Upper lobe of right lung (tissue), 1 donor: Measurements from ENCODE around the gene GREB1. TPM values are rescaled to one million over a fixed set of nuclear protein-coding genes. Genes with fewer than 3 reads are reported as not detected.
A peak's percentile ranks its signal among the peaks of the same experiment; 100 is the strongest.

Experiments used
- ATAC-seq: fragments of 200-7000 bp; cut with Tn5 transposase; one replicate; pipeline ENCODE4 v1.9.1; 2020; ENCODE audit warnings: mild to moderate bottlenecking, moderate library complexity
- DNase-seq: peaks from one replicate; pipeline ENCODE4 v3.0.0-alpha.2; 2020
- H3K27ac ChIP-seq: fragments of 200-600 bp; one replicate; pipeline ENCODE4 v1.8.0; 2022
- H3K27me3 ChIP-seq: fragments of 200-600 bp; one replicate; pipeline ENCODE4 v1.8.0; 2022; ENCODE audit warnings: mild to moderate bottlenecking
- H3K36me3 ChIP-seq: fragments of 200-600 bp; one replicate; pipeline ENCODE4 v1.8.0; 2022
- H3K4me1 ChIP-seq: fragments of 200-600 bp; one replicate; pipeline ENCODE4 v1.8.0; 2022
- H3K4me3 ChIP-seq: fragments of 200-600 bp; one replicate; pipeline ENCODE4 v1.8.0; 2022; ENCODE audit warnings: mild to moderate bottlenecking
- H3K9me3 ChIP-seq: fragments of 200-600 bp; one replicate; pipeline ENCODE4 v1.8.0; 2022
- CTCF ChIP-seq: fragments of 200-600 bp; IDR thresholded peaks from one replicate; pipeline ENCODE4 v1.8.0; 2022; ENCODE audit warnings: antibody characterized with exemption
- intact Hi-C: fragments of 100-400 bp; cut with DNase I; formaldehyde crosslinking; loops from one replicate; pipeline ENCODE4 v1.11.0; 2022
- total RNA-seq: library from RNA; stranded (reverse); fragmentation: NEBNext Ultra II Directional; extraction: Animal tissue kit (Norgen Biotek cat#: 25700); gene quantifications from one replicate; pipeline ENCODE4 v1.2.1, GENCODE V29; 2021
- donor health status: DM: no; HTN: yes; CAD: no; lungs with severe emphysema.

Gene GREB1
- total RNA-seq, 1 donor from 2014 or later: 0.90 TPM

GRCh38 chr2:11583840-11584524, 50.1 kb downstream of the GREB1 start:
- H3K27ac ChIP-seq: no peak overlapping the region
- peak; percentile 84 for ATAC-seq
- H3K9me3 ChIP-seq: no peaks in the 10 kb centered on the region
- TF ChIP-seq CTCF: peak; percentile 80
- no peaks in the 10 kb centered on the region for H3K27me3 ChIP-seq
- H3K4me3 ChIP-seq: no peak overlapping the region
- H3K36me3 ChIP-seq: no peaks in the 10 kb centered on the region
- DNase-seq: no peak
- no peaks in the 10 kb centered on the region for H3K4me1 ChIP-seq
- intact Hi-C loops: loop anchor here (5.0 kb wide), 1 partner anchor 97 kb away; no protein-coding TSS in a partner anchor

DNA sequence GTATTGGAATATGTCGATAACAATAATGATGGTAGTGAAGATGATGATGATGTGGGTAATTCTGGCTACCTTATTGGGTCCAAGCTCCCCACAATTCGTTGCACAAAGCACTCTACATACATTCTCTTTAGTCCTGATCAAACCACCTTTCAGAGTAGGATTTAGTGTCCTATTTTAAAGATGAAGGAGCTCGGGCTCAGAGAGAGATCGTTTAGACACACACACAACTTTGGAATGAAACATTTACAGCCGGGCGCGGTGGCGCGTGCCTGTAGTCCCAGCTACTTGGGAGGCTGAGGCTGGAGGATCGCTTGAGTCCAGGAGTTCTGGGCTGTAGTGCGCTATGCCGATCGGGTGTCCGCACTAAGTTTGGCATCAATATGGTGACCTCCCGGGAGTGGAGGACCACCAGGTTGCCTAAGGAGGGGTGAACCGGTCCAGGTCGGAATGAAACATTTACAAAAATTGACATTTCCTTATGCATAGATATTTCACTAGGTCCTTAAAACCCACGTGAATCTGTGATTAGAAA, 50.7 kb downstream of the GREB1 start:
- DNase-seq (no peak), ATAC-seq (no peak)
- H3K9me3 ChIP-seq: no peaks in the 10 kb centered on the region
- H3K27ac ChIP-seq: no peak overlapping the region
- intact Hi-C loops: loop anchor here (5.0 kb wide), 1 partner anchor 97 kb away; no protein-coding TSS in a partner anchor
- TF ChIP-seq CTCF: no peak
- H3K27me3 ChIP-seq: no peaks in the 10 kb centered on the region
- H3K4me1 ChIP-seq: no peaks in the 10 kb centered on the region
- no peak overlapping the region for H3K4me3 ChIP-seq
- H3K36me3 ChIP-seq: no peaks in the 10 kb centered on the region

DNA sequence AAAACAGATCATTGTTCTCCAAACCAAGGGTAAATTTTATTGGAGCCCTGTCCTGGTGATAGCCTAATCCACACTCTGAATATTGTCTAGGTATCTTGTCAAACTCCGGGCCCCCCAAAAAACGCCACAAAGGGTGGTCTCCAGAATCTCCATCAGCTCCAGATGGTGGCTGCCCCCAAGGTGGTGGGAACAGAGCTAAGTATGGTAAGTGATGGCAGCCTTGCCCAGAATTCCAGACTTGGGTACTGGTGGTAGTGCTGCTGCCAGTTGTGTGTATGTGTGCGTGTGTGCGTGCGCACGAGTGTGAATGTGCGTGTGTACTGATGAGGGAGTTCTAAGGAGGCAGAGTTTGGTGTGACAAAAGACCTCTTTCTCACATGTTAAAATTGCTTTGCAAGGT, 51.2 kb downstream of the GREB1 start:
- no peak overlapping the region for H3K27ac ChIP-seq
- H3K9me3 ChIP-seq: no peaks in the 10 kb centered on the region
- no peak for TF ChIP-seq CTCF
- no peaks in the 10 kb centered on the region for H3K36me3 ChIP-seq
- H3K4me3 ChIP-seq: no peak overlapping the region
- H3K27me3 ChIP-seq: no peaks in the 10 kb centered on the region
- intact Hi-C loops: no loop called here
- no peaks in the 10 kb centered on the region for H3K4me1 ChIP-seq
- DNase-seq (no peak), ATAC-seq (no peak)

GRCh38 chr2:11588228-11589110, 54.6 kb downstream of the GREB1 start:
- intact Hi-C loops: no loop called here
- H3K27ac ChIP-seq: no peak overlapping the region
- no peaks in the 10 kb centered on the region for H3K4me1 ChIP-seq
- no peaks in the 10 kb centered on the region for H3K27me3 ChIP-seq
- DNase-seq (no peak), ATAC-seq (no peak)
- no peak overlapping the region for H3K4me3 ChIP-seq
- no peak for TF ChIP-seq CTCF
- no peaks in the 10 kb centered on the region for H3K36me3 ChIP-seq
- H3K9me3 ChIP-seq: no peaks in the 10 kb centered on the region

DNA sequence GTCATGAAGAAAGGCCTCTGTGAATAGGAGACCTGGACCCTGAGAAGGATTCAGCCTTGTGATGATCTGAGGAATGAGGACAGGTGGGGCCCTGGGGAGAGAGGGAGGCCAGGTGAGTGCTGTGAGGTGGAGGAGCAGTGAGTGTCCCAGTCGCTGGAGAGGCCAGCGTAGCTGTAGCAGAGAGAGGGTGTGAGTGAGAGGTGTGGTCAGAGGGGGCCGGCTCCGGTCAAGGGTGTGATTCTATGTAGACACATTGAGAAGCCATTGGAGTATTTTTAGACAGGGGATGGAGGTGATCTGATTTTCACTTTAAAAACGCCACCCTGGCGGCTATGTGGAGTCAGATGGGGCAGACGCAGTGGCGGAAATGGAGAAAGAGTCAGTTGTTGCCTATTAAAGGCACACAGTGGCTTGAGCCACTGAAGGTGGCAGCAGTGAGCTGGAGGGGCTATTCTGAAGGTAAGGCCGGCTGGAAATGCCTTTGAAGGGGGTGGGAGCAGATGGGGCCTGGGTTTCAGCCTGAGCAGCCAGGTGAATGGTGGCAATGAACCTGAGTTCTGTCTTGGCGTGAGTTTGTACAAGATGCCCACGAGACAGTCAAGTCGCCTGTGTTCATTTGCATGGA, 55.6 kb downstream of the GREB1 start:
- no peaks in the 10 kb centered on the region for H3K36me3 ChIP-seq
- DNase-seq: no peak
- intact Hi-C loops: no loop called here
- H3K27me3 ChIP-seq: no peaks in the 10 kb centered on the region
- no peaks in the 10 kb centered on the region for H3K9me3 ChIP-seq
- peak; percentile 5 for TF ChIP-seq CTCF
- ATAC-seq: no peak
- no peak overlapping the region for H3K4me3 ChIP-seq
- no peak overlapping the region for H3K27ac ChIP-seq
- H3K4me1 ChIP-seq: no peaks in the 10 kb centered on the region
